ENCODE data around the gene SDK1.

The SDK1 gene

GRCh38 chr7:3309956-3310355, 8.9 kb downstream of the SDK1 start:
- DNase-seq (ENCODE audit: extremely low read depth, low read depth): no peak
- no peak overlapping the region for H3K4me3 ChIP-seq (replicated peaks; ENCODE audit: low read depth, low read length)
- no peak for TF ChIP-seq CTCF (IDR thresholded peaks at IDR 0.05; ENCODE audit: low read depth, low read length, missing control alignments)

DNA sequence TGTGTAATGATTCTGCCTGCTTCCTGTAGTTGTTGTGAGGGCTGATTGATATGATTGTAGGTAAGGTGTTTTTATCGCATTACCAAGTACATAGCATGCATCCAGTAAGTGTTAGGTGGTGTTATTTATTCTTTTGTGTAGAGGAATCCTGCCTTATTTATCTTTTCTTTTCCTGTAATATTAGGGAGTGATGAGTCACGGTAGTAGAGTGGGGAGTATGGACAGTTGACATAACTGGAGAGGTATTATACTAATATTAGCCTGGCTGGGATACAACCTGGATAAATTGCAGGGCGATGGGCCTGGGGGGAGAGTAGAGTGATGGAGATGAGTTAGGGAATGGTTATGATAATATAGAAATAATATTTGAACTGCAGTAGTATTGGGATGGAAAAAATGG, 9.8 kb downstream of the SDK1 start:
- no peak overlapping the region for H3K4me3 ChIP-seq (replicated peaks; ENCODE audit: low read depth, low read length)
- no peak for TF ChIP-seq CTCF (IDR thresholded peaks at IDR 0.05; ENCODE audit: low read depth, low read length, missing control alignments)
- no peak for DNase-seq (ENCODE audit: extremely low read depth, low read depth)

- H3K4me3 ChIP-seq (replicated peaks; ENCODE audit: low read depth, low read length): no peak overlapping the region
- TF ChIP-seq CTCF (IDR thresholded peaks at IDR 0.05; ENCODE audit: low read depth, low read length, missing control alignments): no peak
- no peak for DNase-seq (ENCODE audit: extremely low read depth, low read depth)
These were observed 11.5 kb downstream of the SDK1 start for GRCh38 chr7:3312583-3312982.

DNA sequence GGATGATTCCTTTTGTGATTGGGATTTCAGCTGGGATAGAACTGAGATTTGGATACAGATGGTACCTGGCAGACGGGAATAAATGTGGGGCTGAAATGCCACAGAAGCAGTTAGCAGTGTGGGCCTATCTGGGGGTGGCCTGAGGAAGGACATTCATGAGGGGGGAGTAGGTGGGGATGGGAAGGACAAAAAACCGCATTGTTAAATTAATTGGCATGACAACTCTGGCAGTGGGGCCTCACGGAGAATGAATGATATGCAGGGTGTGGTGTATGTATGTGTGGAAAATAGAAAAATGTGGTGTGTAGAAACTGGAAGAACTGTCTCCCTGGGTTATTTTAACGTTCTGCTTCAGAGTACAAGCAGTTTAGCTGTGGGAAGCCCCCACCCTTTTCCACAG, 17.8 kb downstream of the SDK1 start:
- DNase-seq (ENCODE audit: extremely low read depth, low read depth): no peak
- TF ChIP-seq CTCF (IDR thresholded peaks at IDR 0.05; ENCODE audit: low read depth, low read length, missing control alignments): no peak
- no peak overlapping the region for H3K4me3 ChIP-seq (replicated peaks; ENCODE audit: low read depth, low read length)

- no peak overlapping the region for H3K4me3 ChIP-seq (replicated peaks; ENCODE audit: low read depth, low read length)
- TF ChIP-seq CTCF (IDR thresholded peaks at IDR 0.05; ENCODE audit: low read depth, low read length, missing control alignments): no peak
- DNase-seq (ENCODE audit: extremely low read depth, low read depth): no peak
These were observed 20.2 kb downstream of the SDK1 start for GRCh38 chr7:3321206-3321605.

DNA sequence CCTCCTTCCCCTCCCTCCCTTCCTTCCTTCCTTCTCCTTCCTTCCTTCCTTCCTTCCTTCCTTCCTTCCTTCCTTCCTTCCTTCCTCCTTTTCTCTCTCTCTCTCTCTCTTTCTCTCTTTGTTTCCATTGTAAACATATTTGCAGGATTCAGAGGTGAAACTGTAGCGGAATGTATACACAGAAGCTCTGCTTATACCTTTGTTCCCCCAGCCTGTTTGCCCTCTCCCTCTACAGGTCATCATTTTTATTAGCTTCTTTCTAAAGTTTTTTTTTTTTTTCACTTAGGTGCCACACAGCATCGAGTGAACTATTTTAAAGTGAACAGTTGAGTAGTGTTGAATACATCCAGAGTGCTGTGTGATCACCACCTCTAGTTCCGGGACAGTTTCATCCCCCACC, 20.7 kb downstream of the SDK1 start:
- TF ChIP-seq CTCF (IDR thresholded peaks at IDR 0.05; ENCODE audit: low read depth, low read length, missing control alignments): no peak
- no peak overlapping the region for H3K4me3 ChIP-seq (replicated peaks; ENCODE audit: low read depth, low read length)
- DNase-seq (ENCODE audit: extremely low read depth, low read depth): no peak

GRCh38 chr7:3326246-3326645, 25.2 kb downstream of the SDK1 start:
- no peak for DNase-seq (ENCODE audit: extremely low read depth, low read depth)
- H3K4me3 ChIP-seq (replicated peaks; ENCODE audit: low read depth, low read length): no peak overlapping the region
- TF ChIP-seq CTCF (IDR thresholded peaks at IDR 0.05; ENCODE audit: low read depth, low read length, missing control alignments): no peak
